Measurements from ENCODE around the gene UBA1.

The UBA1 gene

DNA sequence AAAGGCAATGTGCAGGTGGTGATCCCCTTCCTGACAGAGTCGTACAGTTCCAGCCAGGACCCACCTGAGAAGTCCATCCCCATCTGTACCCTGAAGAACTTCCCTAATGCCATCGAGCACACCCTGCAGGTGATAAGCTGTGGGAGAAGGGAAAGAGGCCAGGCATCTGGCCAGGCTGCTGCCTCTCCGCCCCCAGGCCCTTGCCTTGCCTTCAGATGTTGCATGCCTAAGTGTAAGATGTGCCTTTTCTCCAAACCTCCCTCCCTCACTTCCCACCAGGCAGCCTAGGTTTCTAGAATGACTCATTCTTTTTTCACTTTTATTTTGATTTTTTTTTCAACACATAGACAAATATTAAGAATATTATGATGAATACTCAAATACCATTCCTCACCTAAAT lies 12.7 kb downstream of the UBA1 start:
- CTCF ChIA-PET: no interaction called here
- DNase-seq (ENCODE audit: extremely low spot score): no peak
- TF ChIP-seq, protein P1, sequence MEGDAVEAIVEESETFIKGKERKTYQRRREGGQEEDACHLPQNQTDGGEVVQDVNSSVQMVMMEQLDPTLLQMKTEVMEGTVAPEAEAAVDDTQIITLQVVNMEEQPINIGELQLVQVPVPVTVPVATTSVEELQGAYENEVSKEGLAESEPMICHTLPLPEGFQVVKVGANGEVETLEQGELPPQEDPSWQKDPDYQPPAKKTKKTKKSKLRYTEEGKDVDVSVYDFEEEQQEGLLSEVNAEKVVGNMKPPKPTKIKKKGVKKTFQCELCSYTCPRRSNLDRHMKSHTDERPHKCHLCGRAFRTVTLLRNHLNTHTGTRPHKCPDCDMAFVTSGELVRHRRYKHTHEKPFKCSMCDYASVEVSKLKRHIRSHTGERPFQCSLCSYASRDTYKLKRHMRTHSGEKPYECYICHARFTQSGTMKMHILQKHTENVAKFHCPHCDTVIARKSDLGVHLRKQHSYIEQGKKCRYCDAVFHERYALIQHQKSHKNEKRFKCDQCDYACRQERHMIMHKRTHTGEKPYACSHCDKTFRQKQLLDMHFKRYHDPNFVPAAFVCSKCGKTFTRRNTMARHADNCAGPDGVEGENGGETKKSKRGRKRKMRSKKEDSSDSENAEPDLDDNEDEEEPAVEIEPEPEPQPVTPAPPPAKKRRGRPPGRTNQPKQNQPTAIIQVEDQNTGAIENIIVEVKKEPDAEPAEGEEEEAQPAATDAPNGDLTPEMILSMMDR (IDR thresholded peaks at IDR 0.05; ENCODE audit: control extremely low read depth, extremely low read depth, low read depth, missing control alignments): no peak
- POLR2A ChIA-PET: interaction anchor here (1.6 kb wide), 1 partner anchor 11 kb away, joined by 5 read pairs; no protein-coding TSS in a partner anchor

DNA sequence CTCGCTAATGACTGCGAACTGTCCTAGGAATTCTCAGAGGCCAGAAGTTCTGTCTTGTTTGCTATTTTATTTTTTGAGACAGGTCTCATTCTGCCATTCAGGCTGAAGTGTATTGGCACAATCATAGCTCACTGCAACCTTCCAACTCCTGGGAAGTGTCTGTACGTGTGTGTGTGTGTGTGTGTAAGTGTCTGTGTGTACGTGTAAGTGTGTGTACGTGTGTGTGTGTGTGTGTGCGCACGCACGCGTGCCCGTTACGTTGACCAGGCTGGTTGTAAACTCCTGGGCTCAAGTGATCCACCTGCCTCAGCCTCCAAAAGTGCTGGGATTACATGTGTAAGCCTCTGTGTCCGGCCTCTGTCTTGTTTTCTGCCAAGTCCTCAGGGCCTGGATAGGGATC lies 14.5 kb downstream of the UBA1 start:
- TF ChIP-seq, protein P1 (IDR thresholded peaks at IDR 0.05; ENCODE audit: control extremely low read depth, extremely low read depth, low read depth, missing control alignments): no peak
- POLR2A ChIA-PET: no interaction called here
- DNase-seq (ENCODE audit: extremely low spot score): no peak
- CTCF ChIA-PET: no interaction called here

DNA sequence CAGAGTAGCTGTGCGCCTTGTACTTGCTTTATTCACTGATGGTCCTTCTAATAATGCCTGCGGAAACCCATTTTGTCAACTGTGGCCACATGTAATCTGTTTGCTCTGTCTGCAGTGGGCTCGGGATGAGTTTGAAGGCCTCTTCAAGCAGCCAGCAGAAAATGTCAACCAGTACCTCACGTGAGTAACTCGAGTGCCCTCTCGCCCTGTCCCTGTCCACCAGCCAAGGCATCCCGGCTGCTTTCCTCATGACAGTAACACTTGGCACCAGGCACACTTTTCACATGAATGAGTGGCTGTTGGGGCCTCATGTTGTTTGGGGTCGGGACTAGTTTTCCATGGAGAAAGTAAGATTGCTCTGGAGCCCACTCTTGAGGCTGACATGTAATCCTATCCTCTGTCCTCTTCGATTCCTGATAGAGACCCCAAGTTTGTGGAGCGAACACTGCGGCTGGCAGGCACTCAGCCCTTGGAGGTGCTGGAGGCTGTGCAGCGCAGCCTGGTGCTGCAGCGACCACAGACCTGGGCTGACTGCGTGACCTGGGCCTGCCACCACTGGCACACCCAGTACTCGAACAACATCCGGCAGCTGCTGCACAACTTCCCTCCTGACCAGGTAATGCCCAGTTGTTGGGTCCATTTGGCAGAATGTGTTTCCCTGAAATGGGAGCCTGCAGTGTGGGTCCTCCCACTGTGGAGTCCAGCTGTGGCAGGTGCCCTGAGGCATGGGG lies 16.0 kb downstream of the UBA1 start:
- DNase-seq (ENCODE audit: extremely low spot score): no peak
- TF ChIP-seq, protein P1 (IDR thresholded peaks at IDR 0.05; ENCODE audit: control extremely low read depth, extremely low read depth, low read depth, missing control alignments): no peak
- CTCF ChIA-PET: no interaction called here
- POLR2A ChIA-PET: no interaction called here

DNA sequence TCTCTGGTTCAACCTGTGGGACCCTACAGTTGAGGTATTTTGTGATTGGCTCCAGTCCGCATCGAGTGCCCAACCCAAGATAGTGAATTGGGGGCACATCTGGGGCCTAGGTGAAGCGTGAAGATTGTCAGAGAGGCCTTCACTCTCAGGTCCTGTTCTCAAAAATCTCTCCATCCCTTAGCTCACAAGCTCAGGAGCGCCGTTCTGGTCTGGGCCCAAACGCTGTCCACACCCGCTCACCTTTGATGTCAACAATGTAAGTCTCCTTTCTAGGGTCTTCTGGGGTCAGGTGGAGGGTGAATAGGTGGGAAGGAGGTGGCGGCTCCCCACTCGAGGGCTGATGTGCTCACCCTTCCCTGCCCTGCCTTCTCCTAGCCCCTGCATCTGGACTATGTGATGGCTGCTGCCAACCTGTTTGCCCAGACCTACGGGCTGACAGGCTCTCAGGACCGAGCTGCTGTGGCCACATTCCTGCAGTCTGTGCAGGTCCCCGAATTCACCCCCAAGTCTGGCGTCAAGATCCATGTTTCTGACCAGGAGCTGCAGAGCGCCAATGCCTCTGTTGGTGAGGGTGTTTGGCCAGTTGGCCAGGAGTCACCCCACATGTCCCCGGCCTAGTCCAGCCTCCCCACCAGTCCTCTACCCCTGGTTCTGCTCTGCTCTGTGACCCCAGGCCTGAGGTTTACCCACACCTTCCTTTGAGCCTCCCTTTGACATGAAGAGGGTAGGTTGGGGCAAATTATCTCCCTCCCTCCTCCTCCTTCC lies 17.2 kb downstream of the UBA1 start:
- ChIA-PET CTCF (no interaction called here), POLR2A (no interaction called here)
- no peak for DNase-seq (ENCODE audit: extremely low spot score)
- TF ChIP-seq, protein P1 (IDR thresholded peaks at IDR 0.05; ENCODE audit: control extremely low read depth, extremely low read depth, low read depth, missing control alignments): no peak

DNA sequence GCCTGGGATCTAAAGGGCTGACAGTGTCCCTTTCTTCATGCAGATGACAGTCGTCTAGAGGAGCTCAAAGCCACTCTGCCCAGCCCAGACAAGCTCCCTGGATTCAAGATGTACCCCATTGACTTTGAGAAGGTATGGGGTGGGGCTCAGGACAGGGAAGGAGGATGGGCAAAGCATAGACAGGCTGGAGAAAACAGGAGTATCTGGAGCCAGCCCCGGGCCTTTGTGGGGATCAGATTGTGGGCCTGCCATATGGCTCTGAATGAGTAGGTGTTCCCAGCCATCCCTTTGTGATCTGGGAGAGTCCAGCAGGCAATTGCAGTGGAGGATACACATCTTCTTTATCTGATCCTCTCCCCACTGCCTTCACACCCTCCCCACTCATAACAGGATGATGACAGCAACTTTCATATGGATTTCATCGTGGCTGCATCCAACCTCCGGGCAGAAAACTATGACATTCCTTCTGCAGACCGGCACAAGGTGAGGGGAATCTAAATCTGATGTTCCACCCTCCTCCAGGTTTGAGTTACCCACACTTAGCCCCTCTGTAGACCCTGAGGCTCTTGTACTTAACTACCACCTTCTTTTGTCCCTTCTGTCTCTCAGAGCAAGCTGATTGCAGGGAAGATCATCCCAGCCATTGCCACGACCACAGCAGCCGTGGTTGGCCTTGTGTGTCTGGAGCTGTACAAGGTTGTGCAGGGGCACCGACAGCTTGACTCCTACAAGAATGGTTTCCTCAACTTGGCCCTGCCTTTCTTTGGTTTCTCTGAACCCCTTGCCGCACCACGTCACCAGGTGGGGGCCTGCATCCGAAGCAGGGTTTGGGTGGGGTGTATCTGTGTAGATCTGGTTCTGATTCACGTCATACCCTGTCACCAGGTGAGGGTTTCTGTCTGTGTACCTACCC lies 19.0 kb downstream of the UBA1 start:
- TF ChIP-seq, protein P1 (IDR thresholded peaks at IDR 0.05; ENCODE audit: control extremely low read depth, extremely low read depth, low read depth, missing control alignments): no peak
- ChIA-PET POLR2A (no interaction called here), CTCF (no interaction called here)
- no peak for DNase-seq (ENCODE audit: extremely low spot score)

DNA sequence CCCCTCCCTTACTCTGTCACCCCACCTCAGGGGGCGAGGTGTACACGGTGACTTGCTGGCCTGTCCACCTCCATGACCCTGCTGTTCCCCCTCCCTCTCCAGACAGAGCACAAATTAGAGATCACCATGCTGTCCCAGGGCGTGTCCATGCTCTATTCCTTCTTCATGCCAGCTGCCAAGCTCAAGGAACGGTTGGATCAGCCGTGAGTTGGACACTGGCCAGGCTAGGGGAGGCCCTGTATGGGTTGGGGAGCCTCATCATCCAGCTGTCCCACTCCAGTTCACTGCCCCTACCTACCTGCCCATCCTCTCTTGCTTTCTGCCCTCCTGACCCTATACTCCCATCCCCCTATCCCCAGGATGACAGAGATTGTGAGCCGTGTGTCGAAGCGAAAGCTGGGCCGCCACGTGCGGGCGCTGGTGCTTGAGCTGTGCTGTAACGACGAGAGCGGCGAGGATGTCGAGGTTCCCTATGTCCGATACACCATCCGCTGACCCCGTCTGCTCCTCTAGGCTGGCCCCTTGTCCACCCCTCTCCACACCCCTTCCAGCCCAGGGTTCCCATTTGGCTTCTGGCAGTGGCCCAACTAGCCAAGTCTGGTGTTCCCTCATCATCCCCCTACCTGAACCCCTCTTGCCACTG lies 20.9 kb downstream of the UBA1 start:
- ChIA-PET CTCF (no interaction called here), POLR2A (no interaction called here)
- no peak for DNase-seq (ENCODE audit: extremely low spot score)
- TF ChIP-seq, protein P1 (IDR thresholded peaks at IDR 0.05; ENCODE audit: control extremely low read depth, extremely low read depth, low read depth, missing control alignments): no peak

Data from GM10248 (cell line).